MM.1S (cell line): ENCODE measurements around the gene GFOD1.

ENCODE experiments used
- EZH2 ChIP-seq: fragments of 300-600 bp; sonication (generic); optimal IDR thresholded peaks from 2 replicates; pipeline ENCODE3; 2017; ENCODE audit warnings: low read depth, mild to moderate bottlenecking, antibody characterized with exemption, low read length, mixed read lengths
- TF ChIP-seq, protein P1 (sequence below): fragments of 300-600 bp; sonication (generic); IDR thresholded peaks from 2 replicates; pipeline ENCODE4 v1.5.1; 2016; ENCODE audit warnings: antibody characterized with exemption, low read length, mixed read lengths

DNA sequence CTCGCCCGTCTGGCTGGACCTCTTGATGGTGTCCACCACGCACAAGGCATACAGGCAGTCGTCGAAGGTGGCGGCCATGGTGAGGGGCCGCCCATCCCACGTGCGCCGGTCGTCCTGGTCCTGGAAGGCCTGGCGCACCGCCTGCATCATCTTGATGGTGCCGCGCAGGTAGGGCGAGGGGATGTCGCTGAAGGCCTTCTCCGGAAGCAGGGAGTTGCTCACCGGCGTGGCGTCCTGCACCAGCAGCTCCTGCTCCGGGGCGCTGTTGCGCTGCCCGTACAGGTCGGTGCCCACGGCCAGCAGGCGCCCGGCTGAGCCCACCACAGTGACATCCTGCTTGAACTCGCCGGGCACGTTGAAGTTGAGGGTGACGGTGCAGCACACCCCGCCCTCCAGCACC, 122.6 kb downstream of the GFOD1 start:
- TF ChIP-seq, protein P1, sequence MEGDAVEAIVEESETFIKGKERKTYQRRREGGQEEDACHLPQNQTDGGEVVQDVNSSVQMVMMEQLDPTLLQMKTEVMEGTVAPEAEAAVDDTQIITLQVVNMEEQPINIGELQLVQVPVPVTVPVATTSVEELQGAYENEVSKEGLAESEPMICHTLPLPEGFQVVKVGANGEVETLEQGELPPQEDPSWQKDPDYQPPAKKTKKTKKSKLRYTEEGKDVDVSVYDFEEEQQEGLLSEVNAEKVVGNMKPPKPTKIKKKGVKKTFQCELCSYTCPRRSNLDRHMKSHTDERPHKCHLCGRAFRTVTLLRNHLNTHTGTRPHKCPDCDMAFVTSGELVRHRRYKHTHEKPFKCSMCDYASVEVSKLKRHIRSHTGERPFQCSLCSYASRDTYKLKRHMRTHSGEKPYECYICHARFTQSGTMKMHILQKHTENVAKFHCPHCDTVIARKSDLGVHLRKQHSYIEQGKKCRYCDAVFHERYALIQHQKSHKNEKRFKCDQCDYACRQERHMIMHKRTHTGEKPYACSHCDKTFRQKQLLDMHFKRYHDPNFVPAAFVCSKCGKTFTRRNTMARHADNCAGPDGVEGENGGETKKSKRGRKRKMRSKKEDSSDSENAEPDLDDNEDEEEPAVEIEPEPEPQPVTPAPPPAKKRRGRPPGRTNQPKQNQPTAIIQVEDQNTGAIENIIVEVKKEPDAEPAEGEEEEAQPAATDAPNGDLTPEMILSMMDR, result no peak
- no peak for TF ChIP-seq EZH2
